ENCODE data around the gene CDK2. TPM values are rescaled to one million over a fixed set of nuclear protein-coding genes. Genes with fewer than 3 reads are reported as not detected.

Gene CDK2
- total and polyA plus RNA-seq, 9 of the 15 experiments (the other 6 are each of a cell fraction or from before 2014, with no cell fraction given) = 17.4 to 213 (median 109) TPM

- WGBS (ENCODE audit: insufficient coverage, low coverage, missing lambda C conversion rate) = 90% methylated on average over 3 of the region's 3 CpGs
- Histone ChIP-seq H2AFZ (ENCODE audit: low read depth, low read length) (no peak overlapping the region), H3K9me1 (ENCODE audit: control insufficient read depth, insufficient read depth, low read length) (no peaks in the 10 kb centered on the region), H3K9me3 (replicated peaks; ENCODE audit: control insufficient read depth, insufficient read depth, low read depth, low read length) (no peaks in the 10 kb centered on the region), H3K36me3 (ENCODE audit: control insufficient read depth, insufficient read depth, low read length) (peaks cover 47% of the 10 kb centered on the region), H3K4me1 (replicated peaks in 1 of 2; ENCODE audit: control insufficient read depth in 2 of 2, insufficient read depth in 2 of 2, low read length in 2 of 2) (peaks cover 0 to 6% of the 10 kb centered on the region in 2 experiments; a peak in 2 of 5 replicates), H3K4me2 (ENCODE audit: insufficient read depth, low read length) (no peak overlapping the region), H3K4me3 (no peak overlapping the region), H3K27me3 (ENCODE audit: control insufficient read depth in 2 of 2, insufficient read depth in 2 of 2, low read length in 2 of 2) (no peaks in the 10 kb centered on the region), H3K9ac (ENCODE audit: insufficient read depth in 1 of 2, low read depth in 2 of 2, low read length in 2 of 2) (no peak overlapping the region; a peak in 1 of 4 replicates), H3K79me2 (ENCODE audit: control insufficient read depth, insufficient read depth, low read length) (peaks cover 84% of the 10 kb centered on the region), H3K27ac (ENCODE audit: extremely low read depth, low read depth, low read length) (no peak overlapping the region), H4K20me1 (replicated peaks; ENCODE audit: control insufficient read depth, insufficient read depth, low read length) (no peaks in the 10 kb centered on the region)
- TF ChIP-seq CBX3 (IDR thresholded peaks at IDR 0.05; ENCODE audit: borderline replicate concordance in 1 of 2, low read length in 2 of 2) (no peak), CHD4 (IDR thresholded peaks at IDR 0.05; ENCODE audit: insufficient read depth, insufficient replicate concordance, low read depth, low read length, poor library complexity, severe bottlenecking) (no peak), PURB (CRISPR knock-in tag; IDR thresholded peaks at IDR 0.05; ENCODE audit: low read depth) (no peak), ZNF589 (CRISPR knock-in tag; IDR thresholded peaks at IDR 0.05; ENCODE audit: low read depth) (no peak), ZNF12 (CRISPR knock-in tag; IDR thresholded peaks at IDR 0.05) (no peak), MTA2 (IDR thresholded peaks at IDR 0.05; ENCODE audit: low read depth) (no peak), SP2 (IDR thresholded peaks at IDR 0.05; ENCODE audit: extremely low read depth, low read depth, low read length, poor library complexity, severe bottlenecking) (no peak), ETS1 (conservative IDR thresholded peaks at IDR 0.05; ENCODE audit: control insufficient read depth, low read depth, low read length) (no peak), CHCHD3 (CRISPR knock-in tag; IDR thresholded peaks at IDR 0.05) (no peak)
- in situ Hi-C loops (cut with MboI) = no loop called here
- DNase-seq (ENCODE audit: extremely low read depth in 1 of 4, low spot score in 3 of 4) (no peak), ATAC-seq (no peak), FAIRE-seq (no peak)
- ChIA-PET CTCF (ENCODE audit: low intra/inter-chr PET ratio) (no interaction called here), POLR2A (interaction anchor here (1.3 kb wide), 1 partner anchor 74 kb away, joined by 3 read pairs; no protein-coding TSS in a partner anchor)
- BruUV-seq (replicated peaks) = no TSS peak
- intact Hi-C loops (cut with micrococcal nuclease) = no loop called here
Observed at GRCh38 chr12:55922126-55922525, 44.5 kb upstream of the CDK2 start.
